ENCODE measurements around the gene TMED6.

Gene TMED6

GRCh38 chr16:69322343-69322742 lies 29.2 kb downstream of the TMED6 start:
- no peak for TF ChIP-seq CTCF (IDR thresholded peaks at IDR 0.05)
- no peak for TF ChIP-seq ZFX (IDR thresholded peaks at IDR 0.05; ENCODE audit: borderline replicate concordance)
- no peak overlapping the region; the same call in 1 of the 2 replicates for H3K27ac ChIP-seq

- H3K27ac ChIP-seq, result no peak overlapping the region
- no peak for TF ChIP-seq CTCF (IDR thresholded peaks at IDR 0.05)
- TF ChIP-seq ZFX (IDR thresholded peaks at IDR 0.05; ENCODE audit: borderline replicate concordance), result no peak
Measured at GRCh38 chr16:69321080-69321479, 30.5 kb downstream of the TMED6 start.

GRCh38 chr16:69320740-69321073 lies 30.9 kb downstream of the TMED6 start:
- TF ChIP-seq ZFX (IDR thresholded peaks at IDR 0.05; ENCODE audit: borderline replicate concordance) (no peak), CTCF (IDR thresholded peaks at IDR 0.05) (no peak)
- no peak overlapping the region for H3K27ac ChIP-seq

- no peak overlapping the region for H3K27ac ChIP-seq
- TF ChIP-seq ZFX (IDR thresholded peaks at IDR 0.05; ENCODE audit: borderline replicate concordance), result no peak
- no peak for TF ChIP-seq CTCF (IDR thresholded peaks at IDR 0.05)
Measured at GRCh38 chr16:69319826-69320739, 31.5 kb downstream of the TMED6 start.

GRCh38 chr16:69319381-69319780 lies 32.2 kb downstream of the TMED6 start:
- H3K27ac ChIP-seq, result no peak overlapping the region

GRCh38 chr16:69318911-69319289 lies 32.7 kb downstream of the TMED6 start:
- TF ChIP-seq ZFX (IDR thresholded peaks at IDR 0.05; ENCODE audit: borderline replicate concordance) (no peak), CTCF (IDR thresholded peaks at IDR 0.05) (no peak)
- H3K27ac ChIP-seq, result no peak overlapping the region

More at GRCh38 chr16:69319381-69319780, 32.2 kb downstream of the TMED6 start:
- TF ChIP-seq CTCF (IDR thresholded peaks at IDR 0.05), result no peak
- TF ChIP-seq ZFX (IDR thresholded peaks at IDR 0.05; ENCODE audit: borderline replicate concordance), result no peak

GRCh38 chr16:69318177-69318910 lies 33.2 kb downstream of the TMED6 start:
- H3K27ac ChIP-seq, result no peak overlapping the region
- no peak for TF ChIP-seq CTCF (IDR thresholded peaks at IDR 0.05)
- TF ChIP-seq ZFX (IDR thresholded peaks at IDR 0.05; ENCODE audit: borderline replicate concordance), result no peak

Measured in 22Rv1 (cell line).